Activated gamma-delta T cell (primary cell): ENCODE results near the gene FRMD8.

Experiments used
- DNase-seq: peaks from one replicate; lab custom pipeline; 2025; lab: John Stamatoyannopoulos, UW

FRMD8 gene

GRCh38 chr11:65454696-65455456 lies 68.4 kb downstream of the FRMD8 start:
- peak; percentile 70 for DNase-seq

- DNase-seq, result no peak
These were observed 70.0 kb downstream of the FRMD8 start for GRCh38 chr11:65456418-65456817.

GRCh38 chr11:65459552-65459951 lies 73.1 kb downstream of the FRMD8 start:
- DNase-seq, result no peak
